HCT116 (cell line): ENCODE results near the gene ETNK2. TPM values are rescaled to one million over a fixed set of nuclear protein-coding genes. Genes with fewer than 3 reads are reported as not detected.

Experiments used
- ATAC-seq: fragments of 200-7000 bp; cut with Tn5 transposase; 2 replicates; pipeline ENCODE4 v1.9.1; 2020; ENCODE audit warnings: mild to moderate bottlenecking, moderate library complexity
- BruUV-seq: library from RNA; stranded (reverse); fragments of 400-500 nt; replicated peaks from 2 replicates; lab custom pipeline; 2021; lab: Mats Ljungman, UMichigan
- CTCF ChIA-PET: fragments of 300-600 bp; sonication (Branson Sonifier 250); formaldehyde crosslinking; loops from one replicate; lab custom pipeline; 2021; ENCODE audit warnings: antibody characterized with exemption; lab: Charles Lee
- POLR2A ChIA-PET: fragments of 300-600, 350-600 bp; sonication (Branson Sonifier 250); formaldehyde crosslinking; loops from one replicate; lab custom pipeline; 2021; ENCODE audit warnings: antibody characterized with exemption; lab: Charles Lee
- RAD21 ChIA-PET, 2 experiments: fragments of 300-600 bp; sonication (Branson Sonifier 250); formaldehyde crosslinking; loops; one replicate each; lab custom pipeline; 2023; ENCODE audit warnings: low total read pairs in 2 of 2; ENCODE audit not compliant: uncharacterized antibody in 2 of 2, unreplicated experiment in 2 of 2, low non-redundant PET in 1 of 2; lab: Charles Lee
- DNase-seq: peaks from one replicate; pipeline ENCODE4 v3.0.0-alpha.2; 2010; ENCODE audit warnings: low read depth, low spot score
- H2AFZ ChIP-seq: fragments of 200-600 bp; shearing (Covaris generic), sonication (generic); 2 replicates; pipeline ENCODE4 v1.6.1; 2017; ENCODE audit warnings: low read depth, mixed run types, mixed read lengths, antibody characterized with exemption, low read length; ENCODE audit not compliant: poor library complexity, severe bottlenecking
- H3K27ac ChIP-seq: 2 replicates; pipeline ENCODE4 v1.5.1; 2012; ENCODE audit warnings: low read depth, low read length
- H3K27me3 ChIP-seq: fragments of 200-600 bp; sonication (generic); 2 replicates; pipeline ENCODE4 v1.6.1; 2016; ENCODE audit warnings: mixed run types, low read length, mixed read lengths; ENCODE audit not compliant: insufficient read depth
- H3K36me3 ChIP-seq, 2 experiments: fragments of 200-500 bp in 1 of 2; fragments of 200-600 bp in 1 of 2; sonication (Bioruptor generic) in 1 of 2; sonication (generic) in 1 of 2; 2 replicates each; pipeline versions ENCODE4 v1.5.1 to v1.6.1; 2014 to 2016; ENCODE audit warnings: low read length in 2 of 2, inconsistent platforms in 1 of 2, mixed read lengths in 1 of 2, mixed run types in 1 of 2; ENCODE audit not compliant: insufficient read depth in 2 of 2, control insufficient read depth in 1 of 2
- H3K4me1 ChIP-seq, 2 experiments: fragments of 200-600 bp in 1 of 2; sonication (generic) in 1 of 2; 2 replicates each; pipeline versions ENCODE4 v1.5.1 to v1.6.1; 2012 to 2017; ENCODE audit warnings: low read length in 2 of 2, inconsistent platforms in 1 of 2, mild to moderate bottlenecking in 1 of 2, mixed read lengths in 1 of 2, mixed run types in 1 of 2, moderate library complexity in 1 of 2; ENCODE audit not compliant: insufficient read depth in 2 of 2, control insufficient read depth in 1 of 2
- H3K4me2 ChIP-seq: fragments of 200-600 bp; sonication (generic); 2 replicates; pipeline ENCODE4 v1.6.1; 2017; ENCODE audit warnings: mixed run types, low read length, mixed read lengths
- H3K4me3 ChIP-seq, 2 experiments: fragments of 200-600 bp in 1 of 2; sonication (generic) in 1 of 2; replicated peaks in 1 of 2; 2 replicates each; pipeline ENCODE4 v1.5.1; 2011 to 2016; ENCODE audit warnings: low read length in 2 of 2, control low read depth in 1 of 2, low read depth in 1 of 2, mild to moderate bottlenecking in 1 of 2, mixed read lengths in 1 of 2, mixed run types in 1 of 2
- H3K79me2 ChIP-seq: fragments of 200-600 bp; sonication (generic); 2 replicates; pipeline ENCODE4 v1.6.1; 2017; ENCODE audit warnings: mild to moderate bottlenecking, mixed run types, low read length, moderate library complexity, mixed read lengths; ENCODE audit not compliant: insufficient read depth
- H3K9ac ChIP-seq: fragments of 200-600 bp; sonication (generic); 2 replicates; pipeline ENCODE4 v1.6.1; 2016; ENCODE audit warnings: low read length, mixed read lengths
- H3K9me2 ChIP-seq: fragments of 200-600 bp; sonication (generic), shearing (Covaris generic); 2 replicates; pipeline ENCODE4 v1.6.1; 2017; ENCODE audit warnings: mixed run types, mild to moderate bottlenecking, moderate library complexity; ENCODE audit not compliant: insufficient read depth
- H3K9me3 ChIP-seq, 2 experiments: fragments of 200-500 bp in 1 of 2; fragments of 200-600 bp in 1 of 2; sonication (Bioruptor generic) in 1 of 2; sonication (generic) in 1 of 2; 2 replicates each; pipeline ENCODE4 v1.6.1; 2014 to 2017; ENCODE audit warnings: low read length in 2 of 2, mixed read lengths in 2 of 2, inconsistent platforms in 1 of 2, low read depth in 1 of 2, mild to moderate bottlenecking in 1 of 2, mixed run types in 1 of 2, moderate library complexity in 1 of 2; ENCODE audit not compliant: control insufficient read depth in 1 of 2, insufficient read depth in 1 of 2
- H4K20me1 ChIP-seq: fragments of 200-600 bp; sonication (generic), shearing (Covaris generic); 2 replicates; pipeline ENCODE4 v1.6.1; 2017; ENCODE audit warnings: mixed run types, mild to moderate bottlenecking, moderate library complexity; ENCODE audit not compliant: insufficient read depth
- CBX3 ChIP-seq: IDR thresholded peaks from 2 replicates; pipeline ENCODE4 v1.6.1; 2012; ENCODE audit warnings: low read depth
- CEBPB ChIP-seq: IDR thresholded peaks from 2 replicates; pipeline ENCODE4 v1.6.1; 2012; ENCODE audit warnings: low read depth
- EZH2 ChIP-seq: fragments of 200-600 bp; sonication (generic); IDR thresholded peaks from 2 replicates; pipeline ENCODE4 v1.6.1; 2017; ENCODE audit warnings: antibody characterized with exemption, mixed run types
- FOSL1 ChIP-seq: IDR thresholded peaks from 2 replicates; pipeline ENCODE4 v1.6.1; 2012; ENCODE audit warnings: low read depth
- JUND ChIP-seq: IDR thresholded peaks from 2 replicates; pipeline ENCODE4 v1.6.1; 2012
- POLR2AphosphoS5 ChIP-seq: IDR thresholded peaks from 2 replicates; pipeline ENCODE4 v1.6.1; 2011; ENCODE audit warnings: mild to moderate bottlenecking, low read depth, low read length, moderate library complexity
- SRF ChIP-seq: IDR thresholded peaks from 2 replicates; pipeline ENCODE4 v1.6.1; 2012; ENCODE audit warnings: low read depth
- TCF7L2 ChIP-seq: IDR thresholded peaks from 2 replicates; pipeline ENCODE4 v1.7.0; 2011; ENCODE audit warnings: borderline replicate concordance, inconsistent platforms; ENCODE audit not compliant: insufficient read depth, insufficient read length; ENCODE audit errors: extremely low read depth
- ZFX ChIP-seq: fragments of 450-650 bp; IDR thresholded peaks from 2 replicates; pipeline ENCODE4 v1.6.1; 2017
- intact Hi-C: fragments of 100-400 bp; cut with micrococcal nuclease; formaldehyde crosslinking; loops from 2 replicates; pipeline ENCODE4 v1.10.0; 2022
- total RNA-seq: library from RNA; stranded (reverse); gene quantifications from one replicate; pipeline ENCODE4 v1.2.1, GENCODE V29; 2021; ENCODE audit not compliant: unreplicated experiment
- TF ChIP-seq, protein P1 (sequence below): IDR thresholded peaks from 2 replicates; pipeline ENCODE4 v1.6.1; 2012

Gene ETNK2
- total RNA-seq, 1 experiment from 2014 or later, result 16.1 TPM

DNA sequence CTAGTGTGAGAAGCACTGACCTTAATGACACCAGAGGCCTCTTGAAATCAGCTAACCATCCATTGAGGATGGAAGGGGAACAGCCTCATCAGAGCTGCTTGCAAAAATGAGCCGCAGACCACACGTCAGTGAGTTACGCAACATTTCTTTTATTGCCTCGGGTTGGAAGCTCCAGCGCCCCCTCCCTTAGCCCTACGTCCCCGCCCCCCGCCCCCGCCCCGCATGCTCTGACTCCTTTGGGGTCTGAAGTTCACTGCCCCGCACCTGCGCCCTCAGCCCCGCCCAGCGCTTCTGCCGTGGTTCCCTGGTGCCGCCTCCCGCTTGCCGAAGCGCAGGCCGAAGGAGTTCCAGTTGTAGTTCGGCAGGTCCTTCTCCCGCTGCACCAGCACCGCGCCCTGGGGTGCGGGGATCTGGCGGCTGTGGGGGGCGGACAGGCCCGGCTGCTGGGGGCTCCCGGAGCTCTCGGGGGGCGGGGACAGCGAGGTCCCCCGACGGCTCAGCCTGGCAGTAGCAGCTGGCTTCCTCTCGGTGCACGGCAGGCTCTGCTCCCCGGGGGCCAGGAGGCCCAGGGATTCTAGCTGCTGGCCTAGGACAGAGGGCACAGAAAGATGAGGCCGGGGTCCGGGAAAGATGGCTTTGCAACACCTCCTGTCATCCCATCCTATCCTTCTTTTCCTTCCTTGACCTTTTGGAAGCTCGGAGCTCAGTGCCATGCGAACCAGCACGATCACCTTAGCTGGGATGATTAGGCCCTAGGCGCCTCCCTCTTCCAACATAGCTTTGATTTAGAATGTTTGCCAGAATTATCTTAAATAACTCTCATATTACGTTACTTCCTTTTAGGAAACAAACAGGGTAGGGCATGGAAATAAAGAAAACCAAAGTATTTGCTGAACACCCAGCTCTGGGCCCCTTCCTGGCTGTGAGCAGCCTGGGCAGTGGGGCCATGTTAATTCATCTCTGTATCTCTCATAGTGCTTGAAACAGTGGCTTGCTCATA is 38.7 kb upstream of the ETNK2 start:
- H3K9me3 ChIP-seq, result no peaks in the 10 kb centered on the region
- no TSS peak for BruUV-seq
- DNase-seq (no peak), ATAC-seq (no peak)
- H3K36me3 ChIP-seq, result no peaks in the 10 kb centered on the region
- no peak overlapping the region for H3K4me2 ChIP-seq
- no peaks in the 10 kb centered on the region for H4K20me1 ChIP-seq
- peaks cover 0 to 9% of the 10 kb centered on the region in 2 experiments; a peak in 2 of 4 replicates for H3K4me1 ChIP-seq
- no peaks in the 10 kb centered on the region for H3K27me3 ChIP-seq
- intact Hi-C loops, result no loop called here
- no peak overlapping the region for H3K9ac ChIP-seq
- H3K27ac ChIP-seq, result no peak overlapping the region
- TF ChIP-seq JUND, result no peak
- no peak for TF ChIP-seq SRF
- TF ChIP-seq ZFX, result no peak
- TF ChIP-seq TCF7L2, result no peak
- TF ChIP-seq CBX3, result no peak
- TF ChIP-seq EZH2, result no peak
- TF ChIP-seq, protein P1, sequence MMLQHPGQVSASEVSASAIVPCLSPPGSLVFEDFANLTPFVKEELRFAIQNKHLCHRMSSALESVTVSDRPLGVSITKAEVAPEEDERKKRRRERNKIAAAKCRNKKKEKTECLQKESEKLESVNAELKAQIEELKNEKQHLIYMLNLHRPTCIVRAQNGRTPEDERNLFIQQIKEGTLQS, result no peak
- no peak for TF ChIP-seq CEBPB
- TF ChIP-seq POLR2AphosphoS5, result no peak
- TF ChIP-seq FOSL1, result no peak
- H3K4me3 ChIP-seq, result no peak overlapping the region
- no peak overlapping the region for H2AFZ ChIP-seq
- no peaks in the 10 kb centered on the region for H3K9me2 ChIP-seq
- ChIA-PET POLR2A (no interaction called here), RAD21 (no interaction called here), CTCF (interaction anchor here (1.2 kb wide), 1 partner anchor 16 kb away, joined by 6 read pairs; no protein-coding TSS in a partner anchor)
- no peaks in the 10 kb centered on the region for H3K79me2 ChIP-seq
